HG03039 (cell line): ENCODE data around the gene TRMO.

Experiments used
- ATAC-seq: cut with Tn5 transposase; IDR thresholded peaks from one replicate; pipeline ENCODE4 v1.9.1; 2021; ENCODE audit warnings: mild to moderate bottlenecking, moderate library complexity; ENCODE audit not compliant: unreplicated experiment

The TRMO gene

DNA sequence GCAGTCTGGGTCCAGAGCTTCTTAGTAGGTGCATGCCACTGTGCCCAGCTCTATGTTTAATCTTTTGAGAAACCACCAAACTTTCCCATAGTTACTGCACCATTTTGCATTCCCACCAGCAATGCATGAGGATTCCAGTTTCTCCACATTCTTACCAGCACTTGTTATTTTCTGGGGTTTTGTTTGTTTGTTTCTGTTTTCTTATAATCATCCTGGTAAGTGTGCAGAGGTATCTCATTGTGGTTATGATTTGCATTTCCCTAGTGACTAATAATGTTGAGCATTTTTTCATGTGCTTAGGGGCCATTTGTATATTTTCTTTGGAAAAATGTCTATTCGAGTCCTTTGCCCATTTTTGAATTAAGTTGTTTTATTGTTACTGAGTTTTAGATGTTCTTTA is 57.9 kb downstream of the TRMO start:
- ATAC-seq, result no peak

DNA sequence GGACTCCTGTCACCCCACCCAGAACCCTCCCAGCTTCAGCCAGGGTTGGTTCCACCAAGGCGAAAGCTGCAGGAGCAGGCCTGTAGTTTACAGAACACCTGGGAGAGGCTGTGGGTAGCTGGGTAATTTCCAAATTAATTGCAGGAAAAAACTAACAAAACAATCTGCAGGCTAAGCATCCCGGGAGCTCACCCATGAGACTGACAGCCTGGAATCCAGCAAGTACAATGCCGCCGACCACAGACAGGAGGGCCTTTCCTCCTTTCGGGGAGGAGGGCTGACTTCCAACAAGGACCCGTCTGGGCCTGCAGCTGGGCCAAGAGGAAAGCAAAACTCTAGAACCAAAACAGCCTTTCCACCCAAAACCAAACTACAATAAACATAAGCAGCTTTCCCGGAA is 59.0 kb downstream of the TRMO start:
- ATAC-seq, result no peak

DNA sequence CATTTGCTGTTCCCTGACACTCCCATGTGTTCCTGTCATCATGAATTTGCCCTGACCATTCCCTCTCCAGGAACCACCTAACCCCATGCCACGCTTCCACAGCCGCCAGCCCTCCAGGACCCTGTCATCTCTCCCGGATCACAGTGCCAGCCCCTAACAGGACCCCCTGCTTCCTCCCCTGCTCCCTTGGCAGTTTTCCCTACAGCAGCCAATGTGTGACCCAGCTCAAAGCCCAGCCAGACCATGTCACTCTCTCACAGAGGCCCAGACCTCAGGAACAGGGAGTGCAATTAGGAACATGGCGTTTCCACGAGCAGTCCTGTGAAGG is 61.2 kb downstream of the TRMO start:
- ATAC-seq, result no peak

DNA sequence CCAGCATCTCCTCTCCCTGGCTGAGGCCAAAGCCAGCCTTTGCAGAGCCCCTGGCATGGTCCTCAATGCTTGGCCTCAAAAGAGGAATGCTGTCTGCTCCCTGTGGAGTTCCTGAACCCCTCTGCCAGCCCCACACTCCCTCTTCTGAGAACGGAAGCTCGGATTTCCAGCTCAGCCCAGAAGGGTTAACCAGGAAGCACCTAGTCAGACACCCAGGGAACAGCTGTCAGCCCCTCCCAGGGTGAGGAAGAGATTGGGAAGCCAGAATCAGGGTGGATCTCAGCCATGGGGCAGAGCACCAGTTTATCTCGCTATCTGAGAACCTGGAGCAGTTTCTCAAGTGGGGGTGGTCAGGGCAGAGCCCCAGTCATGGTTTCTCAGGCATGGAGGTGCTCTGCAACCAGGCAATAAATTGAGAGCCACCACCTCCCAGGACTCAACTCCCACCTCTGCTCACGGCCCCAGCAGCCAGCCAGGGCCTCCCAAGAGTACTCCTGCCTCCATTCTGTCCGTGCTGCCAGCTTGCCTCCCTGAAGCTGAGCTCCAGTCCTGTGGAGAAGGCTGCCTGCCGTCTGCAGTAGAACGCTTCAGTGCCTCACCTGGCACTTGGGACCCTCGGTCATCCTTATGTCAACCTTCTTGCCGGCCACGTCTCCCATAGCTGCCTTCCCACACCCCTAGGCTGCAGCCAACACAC is 61.7 kb downstream of the TRMO start:
- ATAC-seq, result no peak

DNA sequence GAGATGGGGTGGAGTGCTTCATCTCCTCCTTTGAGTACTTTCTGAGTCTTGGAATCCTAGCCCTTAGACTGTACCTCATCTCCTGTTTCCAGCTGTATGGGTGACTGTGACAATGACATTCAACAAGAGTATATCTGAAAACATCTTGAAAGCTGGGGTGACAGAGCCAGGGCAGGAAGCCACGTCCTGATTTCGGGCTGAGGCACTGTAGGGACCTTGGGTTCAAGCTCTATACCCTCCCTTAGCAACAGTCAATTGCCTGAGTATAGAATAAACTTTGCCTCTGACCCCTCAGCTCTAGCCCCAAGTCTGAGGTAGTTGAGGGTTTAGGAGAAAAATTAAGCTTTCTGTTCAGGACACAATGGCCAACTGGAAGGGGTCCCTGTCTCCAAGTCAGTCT is 63.0 kb downstream of the TRMO start:
- no peak for ATAC-seq

DNA sequence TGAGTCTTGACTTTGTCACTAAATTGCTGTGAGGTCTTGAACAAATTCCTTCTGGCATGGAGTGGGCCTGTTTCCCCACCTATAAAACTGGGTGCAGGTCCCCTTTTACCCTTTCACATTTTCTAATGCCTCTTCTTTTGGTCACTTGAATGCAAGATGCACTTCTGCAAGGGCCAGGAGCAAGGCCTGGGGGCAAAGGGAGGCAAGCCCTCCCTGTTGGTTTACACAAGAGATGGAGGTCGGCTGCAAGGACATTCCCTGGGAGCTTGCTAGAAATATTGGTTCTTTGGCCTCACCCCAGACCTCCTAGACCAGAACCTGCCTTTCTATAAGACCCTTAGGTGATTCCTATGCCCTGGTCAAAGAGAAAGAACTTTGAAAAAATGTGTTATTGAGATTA is 63.5 kb downstream of the TRMO start:
- no peak for ATAC-seq

DNA sequence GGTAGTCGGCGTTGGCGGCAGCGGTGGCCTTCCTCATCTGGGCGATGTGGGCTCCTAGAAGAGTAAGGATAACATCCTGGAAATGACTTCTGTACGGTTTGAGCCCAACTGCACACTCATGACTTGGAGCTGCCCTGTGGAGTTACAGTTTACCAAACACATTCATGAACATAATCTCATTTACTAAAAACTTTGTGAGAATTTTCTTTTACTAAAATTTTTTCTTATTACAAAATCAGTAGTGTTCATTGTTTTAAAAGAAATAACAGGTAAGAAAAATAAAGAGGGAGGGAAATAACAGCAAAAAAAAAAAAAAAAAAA is 63.9 kb downstream of the TRMO start:
- no peak for ATAC-seq

DNA sequence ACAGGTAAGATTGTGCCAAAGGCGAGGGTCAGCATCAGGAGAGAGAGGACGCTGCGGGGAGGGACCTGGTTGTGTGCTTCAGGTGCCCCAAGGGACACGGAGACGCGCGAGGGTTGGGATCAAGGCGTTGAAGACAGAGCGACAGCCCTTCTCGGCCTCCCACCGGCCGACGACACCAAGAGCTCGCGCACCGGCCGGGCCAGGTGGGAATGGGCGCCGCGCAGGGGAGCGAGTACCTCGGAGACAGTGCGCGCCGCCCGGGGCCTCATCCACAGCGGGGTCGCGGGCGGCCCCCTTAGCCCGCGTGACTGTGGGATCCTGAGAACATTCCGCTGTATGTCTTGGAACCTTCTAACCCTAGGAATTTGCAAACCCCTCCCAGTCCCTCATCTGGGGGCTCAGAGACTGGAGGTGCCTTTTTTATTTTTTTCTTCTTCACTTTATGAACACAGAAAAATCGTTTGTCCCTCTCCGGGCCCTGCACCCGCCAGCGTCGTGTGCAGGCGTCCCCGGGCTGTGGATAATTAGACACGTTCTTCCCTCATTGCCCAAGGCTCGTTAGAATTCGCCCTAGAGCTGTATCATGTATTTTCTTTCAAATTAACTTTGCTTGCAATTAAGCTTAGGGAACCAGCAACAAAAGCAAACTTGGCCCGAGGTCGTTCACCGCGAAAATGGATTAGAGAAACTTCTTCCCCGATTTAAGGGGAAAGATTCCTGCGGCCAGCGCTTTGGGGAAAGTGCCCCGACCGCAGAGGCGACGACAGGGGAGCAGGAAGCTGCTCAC is 64.5 kb downstream of the TRMO start:
- ATAC-seq, result no peak

DNA sequence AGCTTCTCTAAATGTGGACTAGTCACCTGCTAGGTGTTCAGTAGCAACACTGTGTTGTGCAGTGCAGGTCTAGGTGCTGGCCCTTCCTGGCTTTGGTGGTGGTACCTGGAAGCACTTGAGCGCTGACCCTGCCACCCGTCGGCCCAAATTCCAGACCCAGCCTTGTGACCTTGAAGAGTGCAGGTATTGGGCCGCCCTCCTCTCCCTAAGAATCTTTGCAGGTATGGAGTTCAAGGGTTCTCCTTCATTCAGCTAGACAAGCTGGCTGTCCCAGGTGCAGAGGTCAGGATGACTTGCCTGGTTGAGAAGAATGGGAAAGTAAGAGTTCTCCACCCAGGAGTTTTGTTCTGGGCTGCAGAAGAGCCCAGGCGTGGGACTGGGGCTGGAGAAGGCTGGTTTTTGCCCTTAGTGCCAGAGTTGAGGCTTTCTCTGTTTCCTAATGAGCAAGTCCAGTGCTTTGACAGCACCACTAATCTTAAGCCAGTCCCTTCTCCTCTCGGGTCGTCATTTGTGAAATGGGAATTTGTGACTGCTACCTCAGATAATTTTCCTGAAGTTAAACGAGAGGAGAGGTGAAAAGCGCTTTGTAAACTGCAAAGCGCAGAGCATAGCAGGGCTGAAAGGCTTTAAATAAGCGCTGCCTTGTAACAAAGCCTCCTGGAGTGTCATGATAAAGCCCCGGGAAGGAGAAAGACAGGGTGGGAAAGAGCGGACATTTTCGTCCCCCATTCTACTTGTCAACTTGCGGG is 65.3 kb downstream of the TRMO start:
- no peak for ATAC-seq

DNA sequence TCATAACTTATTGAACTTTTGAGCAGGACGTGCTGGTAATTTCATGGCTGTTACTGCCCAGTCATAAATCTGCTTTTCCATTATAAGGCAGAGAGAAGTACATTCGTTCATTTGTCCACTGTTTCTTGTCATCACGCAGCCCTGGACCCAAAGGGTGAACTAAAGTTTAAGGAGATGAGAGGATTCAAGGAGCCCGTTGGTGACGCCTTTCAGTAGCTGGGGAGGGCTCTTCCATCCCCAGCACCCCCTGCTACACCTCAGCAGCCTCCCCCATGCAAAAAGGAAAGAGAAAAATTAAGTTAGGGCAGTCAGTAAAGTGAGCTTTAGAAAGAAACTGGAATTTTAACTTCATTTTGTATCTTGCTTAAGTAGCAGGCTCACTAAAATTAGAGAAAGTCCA is 66.4 kb downstream of the TRMO start:
- no peak for ATAC-seq

DNA sequence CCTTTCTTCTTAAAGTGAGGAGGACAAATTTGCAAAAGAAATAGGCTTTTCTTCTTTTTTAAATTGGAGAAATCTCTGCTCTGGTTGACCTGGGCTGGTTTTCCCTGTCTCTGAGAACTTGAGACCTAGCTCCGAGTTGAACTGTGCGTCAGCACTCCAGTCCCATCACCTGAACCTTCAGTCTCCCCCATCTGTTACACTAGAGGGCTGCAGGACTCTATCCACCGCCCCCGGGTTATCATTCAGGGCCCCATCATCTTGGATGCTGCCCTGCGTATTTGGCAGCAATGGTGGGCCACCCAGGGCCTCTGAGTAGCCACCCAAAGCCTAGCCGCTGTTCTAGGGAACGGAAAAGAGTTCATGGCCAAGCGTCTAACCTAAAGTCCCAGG is 66.8 kb downstream of the TRMO start:
- ATAC-seq, result no peak

DNA sequence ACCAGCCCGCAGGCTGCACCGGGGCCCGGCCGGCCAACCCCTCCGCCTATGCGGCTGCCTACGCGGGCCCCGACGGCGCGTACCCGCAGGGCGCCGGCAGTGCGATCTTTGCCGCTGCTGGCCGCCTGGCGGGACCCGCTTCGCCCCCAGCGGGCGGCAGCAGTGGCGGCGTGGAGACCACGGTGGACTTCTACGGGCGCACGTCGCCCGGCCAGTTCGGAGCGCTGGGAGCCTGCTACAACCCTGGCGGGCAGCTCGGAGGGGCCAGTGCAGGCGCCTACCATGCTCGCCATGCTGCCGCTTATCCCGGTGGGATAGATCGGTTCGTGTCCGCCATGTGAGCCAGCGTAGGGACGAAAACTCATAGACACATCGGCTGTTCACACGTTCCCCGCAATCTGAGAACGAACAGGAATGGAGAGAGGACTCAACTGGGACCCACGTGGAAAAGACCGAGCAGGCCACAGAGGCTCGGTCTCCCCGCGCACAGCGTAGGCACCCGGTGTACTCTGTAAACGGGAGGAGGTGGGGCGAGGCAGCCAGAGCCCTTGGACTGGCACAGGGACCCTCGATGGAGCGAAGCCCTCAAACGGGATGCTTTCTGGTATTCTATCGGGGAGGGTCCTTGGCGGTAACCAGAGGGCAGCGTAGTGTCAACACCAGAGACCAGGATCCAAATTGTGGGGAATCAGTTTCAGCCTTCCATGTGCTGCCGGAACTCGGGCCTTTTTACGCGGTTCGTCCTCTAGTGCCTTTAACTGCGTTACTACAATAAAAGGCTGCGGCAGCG is 67.4 kb downstream of the TRMO start:
- ATAC-seq, result no peak
